Raji (cell line): ENCODE data around the gene PHETA1.

Source experiments
- POLR2A ChIP-seq: IDR thresholded peaks from 2 replicates; pipeline ENCODE4 v1.6.1; 2011; ENCODE audit warnings: low read depth, low read length, control low read depth; ENCODE audit not compliant: insufficient read depth

PHETA1 gene

DNA sequence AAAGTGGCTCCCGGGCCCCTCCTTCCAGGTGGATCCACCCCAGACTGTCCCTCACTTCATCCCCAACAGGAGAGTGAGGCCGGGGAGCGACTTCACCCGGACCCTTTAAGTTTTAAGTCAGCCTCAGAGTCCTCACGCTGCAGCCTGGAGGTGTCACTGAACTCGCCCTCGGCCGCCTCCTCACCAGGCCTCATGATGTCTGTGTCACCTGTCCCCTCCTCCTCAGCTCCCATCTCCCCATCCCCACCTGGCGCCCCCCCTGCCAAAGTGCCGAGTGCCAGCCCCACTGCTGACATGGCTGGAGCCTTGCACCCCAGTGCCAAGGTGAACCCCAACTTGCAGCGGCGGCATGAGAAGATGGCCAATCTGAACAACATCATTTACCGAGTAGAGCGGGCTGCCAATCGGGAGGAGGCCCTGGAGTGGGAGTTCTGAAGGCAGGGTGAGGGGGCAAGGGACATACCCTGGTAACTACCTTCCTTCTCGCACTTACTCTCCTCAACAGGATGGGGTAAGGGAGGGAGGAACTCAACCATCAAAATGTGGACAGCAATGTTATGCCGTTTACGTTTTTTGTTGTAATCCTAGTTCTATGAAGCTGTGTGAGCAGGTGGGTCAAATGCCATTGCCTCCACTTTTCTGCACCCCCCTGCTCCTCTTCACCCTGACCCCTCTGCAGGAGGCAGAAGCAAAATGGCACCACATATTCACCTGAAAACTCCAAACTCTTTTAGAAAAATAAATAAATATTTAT, 20.8 kb downstream of the PHETA1 start:
- no peak for TF ChIP-seq POLR2A

DNA sequence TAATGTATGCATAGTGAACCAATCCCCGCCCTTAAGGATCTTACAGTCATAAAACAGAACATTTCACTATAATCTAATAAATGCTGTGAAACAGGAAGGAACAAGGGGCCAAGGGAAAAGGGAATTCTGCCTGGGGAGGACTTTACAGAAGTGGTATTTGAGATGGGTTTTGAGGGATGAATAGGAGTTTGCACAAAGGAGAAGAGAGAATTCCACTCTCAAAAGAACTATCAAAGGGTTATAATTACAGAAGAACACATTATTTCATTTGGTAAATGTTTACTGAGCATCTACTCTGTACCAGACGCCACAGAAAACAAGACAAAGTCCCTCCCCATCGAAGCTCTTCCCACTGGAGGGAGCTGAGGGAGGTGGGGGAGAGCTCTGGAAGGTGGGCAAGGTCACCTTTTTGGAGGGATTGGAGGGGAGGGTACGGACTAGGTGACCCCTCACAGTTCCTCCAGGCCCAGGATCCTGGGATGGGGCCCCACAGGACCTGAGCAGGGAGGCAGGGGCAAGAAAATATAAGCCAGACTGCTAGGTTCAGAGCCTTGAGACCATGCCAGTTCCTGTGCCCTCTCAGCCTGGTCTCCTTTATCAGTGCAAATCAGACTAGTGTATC, 24.5 kb downstream of the PHETA1 start:
- TF ChIP-seq POLR2A = no peak

DNA sequence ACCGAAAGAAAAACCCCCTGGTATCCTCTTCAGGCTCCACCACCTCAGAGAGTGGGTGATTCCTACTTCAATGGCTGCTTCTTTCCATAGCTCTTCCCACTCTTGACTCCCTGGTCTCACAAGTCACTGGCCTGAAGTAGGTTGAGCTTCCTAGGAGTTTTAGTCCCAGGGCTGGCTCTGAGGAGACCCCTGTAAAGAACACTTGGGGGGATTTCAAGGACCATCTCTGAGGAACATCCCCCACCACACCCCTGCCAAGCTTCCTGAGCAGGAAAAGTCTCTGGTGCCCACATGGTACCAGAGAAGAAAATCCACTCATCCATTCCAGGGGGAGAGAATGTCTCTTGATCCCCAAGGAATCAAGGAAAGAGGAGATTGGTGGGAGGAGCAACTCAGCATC, 25.7 kb downstream of the PHETA1 start:
- no peak for TF ChIP-seq POLR2A

DNA sequence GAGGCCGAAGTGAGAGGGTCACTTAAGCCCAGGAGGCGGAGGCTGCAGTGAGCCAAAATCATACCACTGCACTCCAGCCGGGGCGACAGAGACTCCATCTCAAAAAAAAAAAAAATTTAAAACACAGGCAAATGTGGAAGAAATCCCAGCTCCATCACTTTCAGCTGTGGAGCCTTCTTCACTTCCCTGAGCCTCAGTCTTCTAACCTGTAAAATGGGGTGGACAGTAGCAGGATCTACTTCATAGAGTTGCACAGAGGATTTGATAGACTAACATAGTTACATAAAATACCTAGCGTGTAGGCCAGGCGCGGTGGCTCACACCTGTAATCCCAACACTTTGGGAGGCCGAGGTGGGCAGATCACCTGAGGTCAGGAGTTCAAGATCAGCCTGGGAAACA, 26.5 kb downstream of the PHETA1 start:
- no peak for TF ChIP-seq POLR2A

DNA sequence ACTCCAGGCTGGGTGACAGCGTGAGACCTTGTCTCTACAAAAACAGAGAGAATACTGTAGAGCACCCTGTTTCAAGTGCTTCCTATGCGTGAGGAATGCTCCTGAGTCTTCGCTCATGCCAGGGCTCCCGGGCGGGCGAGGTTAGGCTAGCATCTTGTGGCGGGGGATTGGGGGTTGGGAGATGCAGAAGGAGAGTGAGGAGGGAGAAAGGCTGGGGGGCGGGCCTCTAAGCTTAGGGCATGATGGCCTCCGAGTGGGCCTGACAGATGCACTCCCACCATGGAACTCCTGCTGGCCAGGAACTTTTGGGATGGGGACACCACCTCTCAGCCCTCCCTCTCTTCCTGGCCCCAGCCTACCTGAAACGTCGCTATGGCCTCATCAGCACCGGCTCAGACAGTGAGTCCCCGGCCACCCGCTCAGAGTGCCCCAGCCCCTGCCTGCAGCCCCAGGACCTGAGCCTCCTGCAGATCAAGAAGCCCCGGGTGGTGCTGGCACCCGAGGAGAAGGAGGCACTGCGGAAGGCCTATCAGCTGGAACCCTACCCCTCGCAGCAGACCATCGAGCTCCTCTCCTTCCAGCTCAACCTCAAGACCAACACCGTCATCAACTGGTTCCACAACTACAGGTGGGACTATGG, 27.3 kb downstream of the PHETA1 start:
- TF ChIP-seq POLR2A = no peak

DNA sequence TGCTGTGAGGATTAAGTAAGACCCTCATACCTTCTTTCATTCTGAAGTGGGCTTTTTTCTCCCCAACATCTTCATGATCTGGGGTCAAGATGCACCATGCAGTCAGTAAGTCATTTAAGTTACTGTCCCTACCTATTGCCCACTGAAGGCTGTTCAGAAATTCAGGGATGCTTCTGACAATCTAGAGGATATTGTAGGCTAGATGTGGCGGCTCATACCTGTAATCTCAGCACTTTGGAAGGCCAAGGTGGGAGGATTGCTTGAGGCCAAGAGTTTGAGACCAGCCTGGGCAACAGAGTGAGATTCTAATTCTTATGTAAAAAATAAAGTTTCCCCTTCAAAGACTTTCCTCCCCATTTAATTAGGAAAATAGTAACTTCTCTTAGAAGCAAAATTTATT, 28.7 kb downstream of the PHETA1 start:
- no peak for TF ChIP-seq POLR2A

DNA sequence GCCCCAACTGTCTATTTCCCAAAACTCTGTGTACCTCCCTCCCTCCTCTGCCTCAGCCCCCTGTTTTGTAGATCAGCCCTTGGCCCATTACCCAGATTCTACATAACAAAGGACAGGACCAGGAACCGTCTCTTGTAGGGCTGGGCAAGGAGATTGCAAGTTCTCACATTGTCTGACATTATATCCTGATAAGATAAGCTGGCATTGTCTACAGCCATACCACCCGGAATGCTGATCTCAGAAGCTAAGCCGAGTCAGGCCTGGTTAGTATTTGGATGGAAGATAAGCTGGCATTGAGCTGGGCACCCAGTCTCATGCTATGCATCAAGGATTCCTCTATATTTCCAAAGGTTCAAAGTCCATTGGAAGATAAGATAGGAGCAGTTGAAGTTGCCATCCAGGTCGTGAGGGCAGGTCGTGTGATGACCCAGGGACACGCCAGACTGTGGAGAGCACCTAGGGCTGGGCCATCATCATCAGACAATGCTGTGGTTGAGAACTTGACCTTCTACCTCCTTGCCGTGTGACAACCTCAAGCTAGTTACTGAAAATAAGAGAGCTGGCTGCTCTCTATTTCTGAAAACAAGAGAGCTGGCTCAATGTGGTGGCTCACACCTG, 29.5 kb downstream of the PHETA1 start:
- no peak for TF ChIP-seq POLR2A

DNA sequence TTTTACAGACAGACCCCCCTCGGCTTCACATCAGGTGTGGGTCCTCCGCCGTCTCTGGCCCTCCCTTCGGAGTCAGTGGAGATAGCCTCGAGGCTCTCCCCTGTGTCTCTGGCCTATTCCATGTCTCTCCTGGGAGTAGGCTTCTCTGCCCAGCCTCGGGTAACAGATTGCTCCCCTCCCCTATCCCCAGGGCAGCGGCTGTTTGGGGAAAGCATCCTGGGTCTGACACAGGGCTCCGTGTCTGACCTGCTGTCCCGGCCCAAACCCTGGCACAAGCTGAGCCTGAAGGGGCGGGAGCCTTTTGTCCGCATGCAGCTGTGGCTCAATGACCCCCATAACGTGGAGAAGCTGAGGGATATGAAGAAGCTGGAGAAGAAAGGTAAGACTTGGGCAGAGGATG, 30.8 kb downstream of the PHETA1 start:
- no peak for TF ChIP-seq POLR2A

DNA sequence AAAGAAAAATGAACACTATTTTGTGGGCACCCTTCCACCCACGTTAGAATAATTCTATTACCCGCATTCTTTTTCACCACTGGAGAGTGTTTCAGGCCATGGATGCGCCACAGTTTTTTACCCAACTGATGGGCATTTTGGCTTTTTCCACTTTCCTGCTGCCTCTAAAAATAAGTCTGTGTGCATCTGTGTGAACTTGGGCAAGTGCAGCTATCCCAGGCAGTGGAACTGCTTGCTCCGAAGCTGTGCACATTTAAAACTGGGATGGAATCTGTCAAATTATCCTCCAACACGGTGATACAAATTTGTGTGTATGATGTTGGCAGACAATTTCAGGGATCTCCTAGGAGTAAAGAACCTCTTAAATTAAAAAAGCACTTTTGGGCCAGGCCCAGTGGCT, 31.5 kb downstream of the PHETA1 start:
- TF ChIP-seq POLR2A = no peak

DNA sequence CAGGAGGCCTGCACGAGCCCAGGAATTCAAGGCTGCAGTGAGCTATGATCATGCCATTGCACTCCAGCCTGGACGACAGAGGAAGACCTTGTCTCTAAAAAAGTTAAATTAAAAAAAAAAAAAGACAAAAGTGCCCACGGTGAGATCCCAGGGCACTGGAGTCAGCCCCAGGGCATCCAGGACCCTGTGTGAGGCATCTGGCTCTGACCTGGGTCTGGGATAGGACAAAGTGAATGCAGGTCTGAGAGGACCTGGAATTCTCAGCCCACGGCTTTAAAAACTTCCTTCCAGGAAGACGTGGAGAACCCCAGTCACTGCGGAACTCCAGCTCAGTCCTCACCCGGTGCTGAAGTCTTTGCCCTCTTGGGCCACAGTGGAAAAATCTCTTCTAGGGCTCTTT, 33.1 kb downstream of the PHETA1 start:
- no peak for TF ChIP-seq POLR2A

DNA sequence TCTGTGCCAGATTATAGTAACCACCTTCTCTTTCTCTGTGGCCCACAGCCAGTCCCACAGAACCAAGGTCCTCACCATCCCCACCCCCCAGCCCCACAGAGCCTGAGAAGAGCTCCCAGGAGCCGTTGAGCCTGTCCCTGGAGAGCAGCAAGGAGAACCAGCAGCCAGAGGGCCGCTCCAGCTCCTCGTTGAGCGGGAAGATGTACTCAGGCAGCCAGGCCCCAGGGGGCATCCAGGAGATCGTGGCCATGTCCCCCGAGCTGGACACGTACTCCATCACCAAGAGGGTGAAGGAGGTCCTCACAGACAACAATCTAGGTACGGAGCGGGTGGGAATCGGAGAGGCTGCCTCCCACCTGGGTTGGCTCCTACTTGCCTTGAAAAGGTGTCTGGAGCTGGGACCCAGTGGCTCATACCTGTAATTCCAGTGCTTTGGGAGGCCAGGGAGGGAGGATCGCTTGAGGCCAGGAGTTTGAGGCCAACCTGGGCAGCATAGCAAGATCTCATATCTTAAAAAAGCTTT, 34.4 kb downstream of the PHETA1 start:
- no peak for TF ChIP-seq POLR2A

DNA sequence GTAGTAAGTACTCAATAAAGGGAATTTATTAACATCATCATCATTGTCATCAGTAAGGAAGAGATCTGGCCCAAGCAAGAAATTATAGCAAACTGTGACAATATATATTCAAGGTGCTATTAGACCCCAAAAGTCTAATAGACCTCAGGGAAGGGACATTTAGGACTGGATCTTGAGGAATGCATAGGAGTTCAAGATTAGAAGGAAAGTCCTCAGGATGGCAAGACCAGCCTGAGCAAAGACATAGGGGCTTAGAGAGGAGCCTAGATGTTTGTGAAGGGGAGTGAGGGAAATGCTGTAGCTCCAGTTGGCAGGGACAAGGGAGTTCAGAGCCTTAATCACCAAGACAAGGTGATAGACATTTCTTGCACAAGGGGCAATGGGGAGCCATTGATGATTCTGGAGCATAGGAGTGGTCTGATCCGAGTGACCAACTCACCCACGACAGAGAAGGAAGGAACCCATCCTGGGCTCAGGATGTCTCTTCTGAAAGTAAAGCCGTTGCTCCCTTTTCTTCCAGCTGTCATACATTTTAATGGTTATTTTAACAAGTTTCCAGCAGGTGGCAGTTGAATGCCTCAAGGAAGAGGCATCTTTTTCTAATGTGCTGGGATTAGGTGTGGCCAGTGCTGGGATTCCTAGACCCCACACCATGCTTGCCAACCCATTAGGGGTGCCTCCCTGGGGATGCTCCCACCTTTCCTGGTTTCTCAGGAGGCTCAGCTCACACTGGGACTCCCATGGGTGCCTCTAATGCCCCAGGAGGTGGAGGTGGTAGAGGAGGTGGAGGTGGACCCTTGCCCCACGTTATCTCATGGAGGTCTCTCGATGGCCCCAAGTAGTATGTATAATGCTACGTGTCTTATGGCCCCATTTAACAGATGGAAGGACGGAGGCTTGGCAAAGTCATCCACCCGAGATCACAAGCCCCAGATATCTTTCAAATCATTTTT, 37.8 kb downstream of the PHETA1 start:
- no peak for TF ChIP-seq POLR2A

DNA sequence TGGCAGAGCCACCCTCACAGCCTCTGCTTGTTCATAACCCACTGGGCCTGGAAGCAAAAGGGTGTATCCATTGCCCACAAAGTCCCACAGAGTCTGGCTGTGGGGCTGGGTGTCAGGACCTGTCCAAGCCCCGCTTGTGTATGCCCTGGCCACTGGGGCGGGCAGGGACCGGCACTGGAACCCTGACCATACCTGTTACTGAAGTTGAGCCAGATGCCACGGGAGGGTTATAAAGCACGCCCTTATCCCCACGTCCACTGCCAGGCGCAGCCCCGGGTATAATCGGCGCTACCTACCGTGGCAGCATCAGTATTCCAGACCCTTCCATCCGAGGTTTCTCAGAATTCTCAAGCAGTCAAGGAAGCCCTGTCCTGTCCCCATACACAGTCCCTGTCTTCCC, 40.8 kb downstream of the PHETA1 start:
- no peak for TF ChIP-seq POLR2A

DNA sequence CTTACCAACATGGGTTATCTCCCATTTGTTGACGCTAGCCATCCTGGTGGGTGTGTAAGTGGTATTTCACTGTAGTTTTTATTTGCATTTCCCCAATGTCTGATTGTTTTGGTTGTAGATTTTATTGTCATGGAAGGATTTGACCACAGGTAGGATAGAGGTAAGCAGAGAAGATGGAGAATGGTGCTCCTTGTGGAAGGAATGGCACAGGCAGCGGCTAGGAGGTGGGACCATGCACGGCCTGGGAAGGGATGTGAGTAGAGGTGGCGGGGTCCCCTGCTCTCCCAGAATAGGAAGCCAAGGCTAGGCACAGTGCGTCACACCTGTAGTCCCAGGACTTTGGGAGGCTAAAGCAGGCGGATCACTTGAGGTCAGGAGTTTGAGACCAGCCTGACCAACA, 41.4 kb downstream of the PHETA1 start:
- TF ChIP-seq POLR2A = no peak

DNA sequence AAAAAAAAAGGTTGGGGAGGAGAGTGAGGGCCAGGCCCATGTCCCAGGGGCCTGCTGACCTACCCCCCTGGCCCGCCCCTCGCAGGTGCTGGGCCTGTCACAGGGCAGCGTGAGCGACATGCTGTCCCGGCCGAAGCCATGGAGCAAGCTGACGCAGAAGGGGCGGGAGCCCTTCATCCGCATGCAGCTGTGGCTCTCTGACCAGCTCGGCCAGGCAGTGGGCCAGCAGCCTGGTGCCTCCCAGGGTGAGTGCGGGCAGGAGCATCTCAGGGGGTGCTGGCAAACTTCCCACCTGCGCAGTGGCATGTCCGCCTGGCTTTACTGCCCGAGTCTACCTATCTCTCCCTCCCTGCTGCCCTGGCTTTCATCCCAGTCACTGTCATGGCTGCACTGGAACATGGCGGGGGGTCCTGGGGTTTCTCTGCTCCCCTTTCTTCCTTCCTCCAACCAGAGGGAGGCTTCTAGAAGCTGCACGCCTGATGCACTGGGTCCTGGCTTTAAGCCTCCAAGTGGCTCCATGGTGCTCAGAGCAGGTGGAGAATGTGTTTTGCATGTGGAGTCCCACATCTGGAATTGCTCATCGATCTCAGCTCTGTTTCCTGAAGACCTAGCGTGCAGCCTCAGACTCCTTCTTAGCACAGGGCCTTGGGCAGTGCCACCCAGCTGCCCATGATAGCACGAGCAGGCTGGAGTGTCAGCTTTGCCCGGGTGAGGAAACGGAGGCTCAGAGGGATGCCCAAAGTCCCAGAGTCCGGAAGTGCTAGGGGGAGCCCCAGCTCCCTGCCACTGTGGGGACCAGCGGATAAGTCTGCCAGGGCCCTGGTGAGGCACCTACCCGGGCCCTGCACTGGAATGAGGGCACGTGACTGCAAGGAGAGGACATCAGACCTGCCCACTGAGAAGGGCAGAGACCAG, 46.3 kb downstream of the PHETA1 start:
- TF ChIP-seq POLR2A = no peak
